Bone marrow (tissue), 2 donors: Measurements from ENCODE around the gene ADGRV1.
"Not testable (repeated sequence)": the region's sequence is repeated elsewhere in the genome, so short reads cannot be mapped to it uniquely, and the experiment has no call there.

ENCODE experiments used
- DNase-seq, 2 donors: peaks; one replicate each; lab custom pipeline; 2025; lab: John Stamatoyannopoulos, UW

Gene ADGRV1

DNA sequence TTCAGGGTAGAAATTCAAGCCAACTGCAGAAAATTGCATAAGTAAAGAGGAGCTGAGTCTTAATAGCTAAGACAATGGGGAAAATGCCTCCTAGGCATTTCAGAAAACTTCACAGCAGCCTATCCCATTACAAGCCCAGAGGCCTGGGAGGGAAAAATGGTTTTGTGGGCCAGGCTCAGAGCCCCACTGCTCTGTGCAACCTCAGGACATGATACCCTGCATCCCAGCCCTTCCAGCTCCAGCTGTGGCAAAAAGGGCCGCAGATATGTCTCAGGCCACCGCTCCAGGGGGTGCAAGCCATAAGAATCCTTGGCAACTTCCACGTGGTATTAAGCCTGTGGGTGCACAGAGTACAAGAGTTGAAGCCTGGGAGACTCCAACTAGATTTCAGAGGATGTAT is 437.5 kb downstream of the ADGRV1 start:
- DNase-seq = no peak

DNA sequence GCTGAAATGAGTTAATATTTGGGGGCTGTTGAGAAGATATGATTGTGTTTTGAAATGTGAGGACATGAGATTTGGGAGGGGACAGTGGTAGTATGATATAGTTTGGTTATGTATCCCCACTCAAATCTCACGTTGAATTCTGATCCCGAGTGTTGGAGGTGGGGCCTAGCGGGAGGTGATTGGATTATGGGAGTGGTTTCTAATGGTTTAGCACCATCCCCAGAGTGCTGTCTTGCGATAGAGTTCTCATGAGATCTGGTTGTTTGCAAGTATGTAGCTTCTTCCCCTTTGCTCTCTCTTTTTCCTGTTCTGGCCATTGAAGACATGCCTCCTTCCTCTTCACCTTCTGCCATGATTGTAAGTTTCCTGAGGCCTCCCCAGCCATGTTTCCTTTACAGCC is 438.5 kb downstream of the ADGRV1 start:
- no peak for DNase-seq

DNA sequence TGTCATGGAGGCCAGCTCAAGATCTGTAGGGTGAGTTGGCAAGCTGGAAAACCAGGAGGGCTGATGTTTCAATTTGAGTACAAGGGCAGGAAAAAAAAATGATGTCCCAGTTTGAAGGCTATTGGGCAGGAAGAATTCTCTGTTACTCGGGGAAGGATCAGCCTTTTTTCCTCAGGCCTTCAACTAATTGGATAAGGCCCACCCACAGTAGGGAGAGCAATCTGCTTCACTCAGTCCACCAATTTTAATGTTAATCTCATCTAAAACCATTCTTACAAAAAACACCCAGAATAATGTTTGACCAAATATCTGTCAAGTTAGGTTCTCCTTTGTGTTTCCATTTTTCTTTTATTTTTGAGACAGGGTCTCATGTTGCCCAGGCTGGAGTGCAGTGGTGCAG is 442.1 kb downstream of the ADGRV1 start:
- no peak for DNase-seq

DNA sequence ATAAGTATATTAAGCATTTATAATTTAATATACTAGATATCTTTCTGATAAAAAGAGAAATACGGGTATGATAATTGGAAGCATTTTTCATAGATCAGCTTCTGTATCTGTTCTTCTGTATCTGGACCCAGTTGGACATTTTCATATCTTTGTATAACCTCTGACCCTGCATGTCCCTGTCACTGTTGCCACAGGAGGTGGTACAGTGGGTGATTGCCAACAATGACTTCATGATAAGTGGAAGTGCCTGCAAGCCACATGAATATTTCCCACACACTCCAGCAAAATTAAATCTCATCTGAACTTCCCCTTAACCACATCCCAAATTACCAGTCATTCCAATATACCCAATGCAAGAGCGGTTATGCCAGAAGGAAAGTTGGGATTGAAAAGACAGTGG is 448.1 kb downstream of the ADGRV1 start:
- no peak for DNase-seq

DNA sequence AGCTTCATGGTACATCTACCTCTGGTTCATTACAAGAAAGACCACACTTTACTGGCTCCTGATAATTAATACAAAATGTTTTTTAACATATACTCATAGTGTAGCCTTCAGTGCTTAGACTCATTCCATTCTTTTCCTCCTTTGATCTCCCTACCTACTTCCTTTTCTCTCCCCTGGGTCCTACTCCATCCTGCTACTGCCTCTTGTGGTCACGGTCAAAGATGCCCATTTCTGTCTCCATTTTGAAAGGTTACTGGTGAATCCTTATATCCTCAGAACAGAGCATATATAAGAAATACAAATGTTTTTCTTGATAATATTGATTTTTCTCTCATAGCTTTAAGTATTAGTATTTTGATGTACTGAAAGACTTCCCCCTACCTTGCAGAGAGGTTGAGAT is 448.7 kb downstream of the ADGRV1 start:
- no peak for DNase-seq

DNA sequence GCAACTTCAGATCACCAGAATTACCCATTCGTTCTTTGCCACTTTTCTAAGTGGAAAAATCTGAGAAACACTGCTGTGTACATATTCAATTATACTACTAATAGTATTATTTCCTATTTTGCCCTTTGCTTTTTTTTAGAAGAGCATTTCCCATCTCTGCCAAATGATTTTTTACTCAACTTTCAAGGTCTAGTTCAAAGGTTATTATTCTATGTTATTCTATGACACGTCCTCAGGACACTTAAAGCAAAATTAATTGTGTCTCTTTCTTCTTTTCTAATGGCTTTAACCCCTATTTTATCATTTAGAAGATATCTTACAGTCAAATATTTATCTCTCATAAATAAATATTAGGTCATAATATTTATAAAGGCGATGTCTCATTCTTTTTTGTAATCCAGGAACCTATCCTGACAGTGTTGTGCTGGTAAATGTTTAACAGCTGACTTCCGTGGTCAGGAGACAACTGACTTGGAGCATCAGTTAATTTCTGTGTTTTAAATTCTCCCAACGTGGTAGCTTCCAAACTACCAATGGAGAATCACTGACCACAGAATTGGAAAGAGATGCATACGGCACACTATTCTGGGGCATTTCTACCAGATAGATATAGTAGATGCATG is 449.3 kb downstream of the ADGRV1 start:
- DNase-seq = no peak

DNA sequence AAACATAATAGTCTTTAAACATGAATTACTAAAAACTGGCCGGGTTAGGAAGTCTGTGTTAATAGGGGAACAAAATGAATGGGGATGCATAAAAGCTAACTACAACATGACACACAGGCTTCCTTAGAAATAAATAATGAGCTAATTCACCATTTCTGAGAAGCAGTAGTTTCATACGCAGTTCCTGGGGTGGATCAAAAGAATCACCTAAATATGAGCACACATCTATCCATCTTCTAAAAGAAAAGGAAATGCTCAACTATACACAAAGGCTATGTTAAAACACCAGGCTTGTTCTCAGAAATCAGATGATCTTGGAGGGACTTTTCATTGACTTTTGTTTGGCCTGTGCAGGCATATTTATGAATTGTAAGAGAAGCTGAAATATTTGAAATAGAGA is 451.5 kb downstream of the ADGRV1 start:
- DNase-seq = no peak

DNA sequence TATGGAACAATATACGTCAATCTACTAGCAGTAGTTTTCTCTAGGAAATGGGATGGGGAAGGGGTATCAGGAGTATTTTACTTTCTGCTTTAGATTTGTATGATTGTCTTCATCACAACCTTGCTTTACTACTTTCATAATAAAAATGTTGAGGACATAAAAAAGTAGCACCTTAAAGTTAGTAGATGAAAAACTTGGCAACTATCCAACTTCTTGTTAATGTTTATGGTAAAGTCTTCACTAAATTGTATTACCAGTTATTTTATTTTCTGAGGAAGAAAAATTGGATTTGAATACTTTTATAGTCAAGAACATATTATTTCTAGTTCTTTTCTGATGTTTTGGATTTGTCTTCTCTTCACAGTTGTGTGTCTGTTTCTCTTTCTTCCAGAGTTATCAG is 452.4 kb downstream of the ADGRV1 start:
- no peak for DNase-seq

DNA sequence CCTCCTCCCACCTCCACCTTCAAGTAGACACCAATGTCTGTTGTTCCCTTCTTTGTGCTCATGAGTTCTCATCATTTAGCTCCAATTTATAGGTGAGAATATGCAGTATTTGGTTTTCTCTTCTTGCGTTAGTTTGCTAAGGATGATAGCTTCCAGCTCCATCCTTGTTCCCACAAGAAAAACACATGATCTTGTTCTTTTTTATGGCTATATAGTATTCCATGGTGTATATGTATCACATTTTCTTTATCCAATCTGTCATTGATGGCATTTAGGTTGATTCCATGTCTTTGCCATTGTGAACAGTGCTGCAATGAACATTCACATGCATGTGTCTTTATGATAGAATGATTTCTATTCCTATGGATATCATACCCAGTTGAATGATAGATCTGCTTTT is 454.3 kb downstream of the ADGRV1 start:
- not testable (repeated sequence) for DNase-seq

DNA sequence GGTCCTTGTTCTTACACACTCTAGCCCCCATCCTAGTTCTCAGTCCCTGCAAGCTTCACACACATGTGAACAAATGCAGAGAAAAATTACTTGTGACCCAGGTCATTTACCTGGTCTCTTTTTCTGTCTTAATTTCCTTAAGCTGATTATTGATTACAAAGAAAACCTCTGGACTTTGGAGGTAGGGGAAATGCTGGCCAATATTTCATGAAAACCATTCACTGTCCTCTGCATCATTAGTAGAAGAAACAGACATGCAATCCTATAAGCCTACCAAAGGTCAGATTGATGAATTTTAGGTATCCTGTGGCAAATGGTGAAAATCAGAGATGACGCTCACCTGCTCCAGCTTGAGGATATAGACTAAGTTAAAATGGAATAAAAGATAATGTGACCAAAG is 457.7 kb downstream of the ADGRV1 start:
- DNase-seq = no peak

DNA sequence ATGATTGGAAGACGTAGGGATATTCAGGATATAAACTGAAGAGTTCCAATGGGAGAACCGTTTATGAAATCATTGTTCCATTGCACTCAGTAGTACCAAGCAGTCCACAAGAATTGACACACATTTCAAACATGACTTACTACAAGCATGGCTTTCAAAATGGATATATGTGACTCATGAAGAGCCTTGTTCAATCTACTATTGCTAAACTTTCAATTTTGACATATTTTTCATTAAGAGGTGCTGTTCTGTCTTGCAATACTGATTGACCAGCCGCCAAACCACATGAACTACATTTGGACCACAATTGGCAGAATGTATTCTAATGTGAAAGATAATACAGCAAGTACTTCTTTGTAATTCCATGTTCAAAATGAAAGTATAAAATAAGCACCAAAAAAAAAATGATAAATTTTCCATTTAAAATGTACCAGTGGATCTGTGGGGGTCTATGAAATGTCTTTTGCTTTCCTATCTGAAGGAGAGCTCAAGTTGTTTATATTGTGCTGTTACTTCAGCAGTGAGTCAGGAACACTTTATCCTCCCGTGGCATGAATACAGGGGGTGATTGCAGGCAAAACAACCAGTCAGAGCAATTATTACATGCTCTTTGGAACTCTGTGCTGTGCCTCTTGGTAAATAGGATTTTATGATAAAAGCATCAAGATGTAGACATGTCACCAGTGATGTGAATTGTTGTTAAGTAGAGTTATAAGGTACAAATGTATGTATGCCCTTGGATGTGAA is 458.5 kb downstream of the ADGRV1 start:
- no peak for DNase-seq

DNA sequence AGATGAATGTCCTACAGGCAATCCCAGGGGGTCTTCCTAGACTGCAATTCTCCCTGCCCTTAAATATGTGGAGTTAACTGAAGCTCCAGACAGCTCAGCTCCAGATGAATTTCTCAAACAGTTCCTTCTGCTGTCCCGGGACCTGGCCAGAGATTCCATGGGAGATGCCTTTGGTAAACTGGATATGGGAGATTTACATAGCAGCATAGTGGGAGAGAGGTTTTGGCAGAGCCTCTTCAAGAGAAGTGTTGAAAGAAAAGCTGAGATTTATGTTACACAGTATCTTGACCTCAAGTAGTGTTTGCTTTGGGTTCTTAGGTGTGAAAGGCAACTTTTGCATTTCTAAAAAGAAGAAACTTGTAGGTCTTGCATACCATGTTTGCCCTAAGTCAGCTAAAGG is 459.6 kb downstream of the ADGRV1 start:
- no peak for DNase-seq

DNA sequence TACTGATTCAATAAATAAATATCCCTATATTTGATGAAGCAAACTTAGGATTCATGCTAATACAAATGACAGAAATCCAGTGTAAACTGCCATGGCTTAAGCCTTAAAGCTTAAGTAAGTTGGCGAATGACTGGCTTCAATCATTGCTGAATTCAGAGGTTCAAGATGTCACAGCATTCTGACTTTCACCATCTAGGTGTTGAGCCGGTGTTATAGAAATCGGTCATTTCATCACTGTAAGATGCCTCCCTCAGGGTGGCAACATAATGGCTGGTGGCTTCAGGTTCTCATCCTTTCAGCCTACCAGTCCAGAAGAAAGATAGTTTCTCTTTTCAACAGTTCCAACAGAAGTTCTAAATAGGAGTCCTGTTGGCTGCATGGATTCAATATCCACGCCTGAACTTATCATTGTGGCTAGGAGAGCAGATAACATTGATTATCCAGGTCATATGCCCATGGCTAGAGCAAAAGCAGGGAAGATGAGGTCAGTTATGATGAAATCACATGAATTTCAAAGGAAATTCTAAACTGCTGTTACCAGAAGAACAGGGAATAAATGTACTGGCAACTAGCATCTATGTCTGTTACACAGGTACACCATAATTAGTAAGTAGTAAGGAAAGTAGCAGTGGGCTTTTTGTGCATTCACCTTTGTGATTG is 460.2 kb downstream of the ADGRV1 start:
- no peak for DNase-seq

DNA sequence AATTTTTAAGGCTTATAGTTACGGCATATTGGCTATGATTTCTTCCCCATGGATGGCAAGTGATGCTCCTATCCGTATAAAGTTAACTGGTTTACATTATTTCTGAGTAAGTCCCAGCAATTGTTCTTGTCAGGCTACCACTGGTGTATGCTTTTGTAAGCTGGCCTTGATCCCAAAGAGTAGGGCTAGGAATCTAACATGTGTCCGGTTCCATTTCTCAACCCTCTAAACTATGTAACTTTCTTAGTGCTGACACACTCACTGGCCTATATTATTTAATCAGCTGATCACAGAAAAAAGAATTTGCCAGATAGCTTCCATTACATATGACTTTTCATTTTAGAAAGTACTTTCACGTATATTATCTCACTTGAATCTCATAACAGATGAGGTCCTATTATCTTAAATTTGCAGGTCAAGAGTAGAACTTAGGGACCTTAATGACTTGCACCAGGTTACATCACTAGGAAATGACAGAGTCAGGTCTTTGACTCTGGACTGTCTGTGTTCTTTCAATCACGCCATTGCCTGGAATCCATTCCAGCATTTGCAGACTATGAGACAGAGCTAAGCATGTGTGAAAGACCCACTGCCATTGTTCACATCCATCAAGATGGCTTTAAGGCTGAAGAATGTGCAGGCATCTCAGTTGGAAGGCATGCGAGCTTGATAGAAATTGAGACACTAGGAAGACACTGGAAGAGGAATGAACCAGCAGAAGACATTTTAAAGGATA is 461.6 kb downstream of the ADGRV1 start:
- DNase-seq = no peak

DNA sequence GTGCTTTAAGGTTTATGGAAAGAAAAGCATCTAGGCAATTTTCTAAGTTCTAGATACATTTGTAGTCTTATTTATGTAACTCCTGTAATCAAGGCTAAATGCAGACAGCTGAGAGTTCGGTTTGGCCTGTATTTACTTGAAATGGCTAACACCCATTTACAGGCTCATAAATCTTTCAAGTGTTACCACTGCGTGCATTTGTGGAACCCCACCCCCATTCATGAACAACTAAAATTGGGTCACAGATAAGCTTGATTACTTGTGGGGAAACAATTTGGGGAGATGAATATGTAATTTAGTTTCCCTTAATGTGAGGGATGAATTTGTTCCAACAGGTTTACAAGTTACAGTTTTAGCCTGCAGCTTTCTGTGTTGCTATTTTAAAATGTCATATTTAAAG is 463.9 kb downstream of the ADGRV1 start:
- no peak for DNase-seq

DNA sequence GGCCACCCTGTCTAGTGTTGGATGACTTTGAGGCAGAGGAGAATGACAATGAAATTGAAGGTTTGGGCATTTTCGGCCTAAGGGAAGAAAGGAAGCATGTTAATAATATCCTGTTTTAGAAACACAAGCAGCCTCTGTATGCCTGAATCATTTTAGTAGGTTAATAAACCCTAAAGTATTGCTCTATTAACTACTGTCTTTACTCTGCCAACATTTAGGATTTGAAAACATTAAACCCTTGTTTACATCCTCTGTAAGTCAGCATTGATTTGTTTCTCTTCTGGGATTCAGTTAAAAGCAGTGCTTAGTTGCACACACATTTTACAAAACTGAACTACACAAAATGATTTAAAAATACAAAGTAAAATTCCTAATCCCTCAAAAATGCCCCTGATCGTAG is 465.6 kb downstream of the ADGRV1 start:
- DNase-seq = no peak

DNA sequence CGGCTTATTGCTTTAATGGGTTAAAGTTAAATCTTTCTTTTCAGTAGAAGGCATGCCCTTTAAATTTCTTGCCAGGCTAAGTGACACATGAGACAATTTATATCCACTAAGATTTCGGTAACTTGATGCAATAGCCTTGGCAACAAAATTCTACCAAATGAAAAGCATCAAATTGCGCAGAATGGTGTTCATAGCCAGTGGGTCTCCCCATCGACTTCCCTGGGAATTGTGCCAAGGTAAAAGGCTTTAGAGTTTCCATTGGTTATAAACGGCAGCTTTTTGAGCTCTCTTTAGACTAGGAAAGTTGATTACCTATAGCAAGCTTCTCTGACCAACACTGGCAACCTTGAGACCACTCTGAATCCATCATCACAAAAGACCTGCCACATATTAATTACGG is 466.1 kb downstream of the ADGRV1 start:
- DNase-seq = no peak

DNA sequence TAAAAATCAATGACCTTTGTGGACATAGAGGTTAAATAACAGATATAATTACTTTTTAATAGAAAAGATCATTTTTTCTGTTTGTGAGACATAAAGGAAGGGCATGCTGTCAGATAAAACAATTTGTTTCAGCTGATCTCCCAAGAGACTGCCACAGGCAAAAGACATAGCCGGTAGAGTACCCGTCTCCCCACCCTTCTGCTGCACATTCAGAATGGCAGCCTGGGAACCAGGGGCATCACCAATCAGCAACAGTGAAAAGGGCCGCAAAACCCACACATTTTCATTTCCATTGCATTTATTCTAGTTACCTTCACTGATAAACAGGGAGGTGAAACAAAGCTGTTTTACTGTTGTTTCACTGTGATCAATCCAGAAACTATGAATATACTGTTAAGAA is 466.9 kb downstream of the ADGRV1 start:
- DNase-seq = no peak

DNA sequence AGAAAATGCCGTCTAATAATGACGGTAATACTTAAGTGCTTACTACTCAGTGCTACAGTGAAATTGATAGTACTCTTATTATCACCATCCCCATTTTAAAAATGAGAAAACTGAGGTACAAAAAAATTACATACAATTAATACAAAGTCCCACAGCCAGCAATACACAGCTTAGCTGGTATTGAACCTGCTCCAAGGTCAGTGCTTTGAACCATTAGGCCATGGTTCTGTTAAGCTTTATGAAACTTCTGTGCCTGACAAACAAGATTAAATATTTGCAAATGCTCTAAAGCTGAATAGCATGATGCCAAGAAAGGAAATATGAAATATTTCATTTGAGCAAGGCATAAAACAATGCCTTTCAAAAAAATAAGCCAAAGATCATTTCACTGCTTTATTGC is 467.4 kb downstream of the ADGRV1 start:
- DNase-seq = no peak

DNA sequence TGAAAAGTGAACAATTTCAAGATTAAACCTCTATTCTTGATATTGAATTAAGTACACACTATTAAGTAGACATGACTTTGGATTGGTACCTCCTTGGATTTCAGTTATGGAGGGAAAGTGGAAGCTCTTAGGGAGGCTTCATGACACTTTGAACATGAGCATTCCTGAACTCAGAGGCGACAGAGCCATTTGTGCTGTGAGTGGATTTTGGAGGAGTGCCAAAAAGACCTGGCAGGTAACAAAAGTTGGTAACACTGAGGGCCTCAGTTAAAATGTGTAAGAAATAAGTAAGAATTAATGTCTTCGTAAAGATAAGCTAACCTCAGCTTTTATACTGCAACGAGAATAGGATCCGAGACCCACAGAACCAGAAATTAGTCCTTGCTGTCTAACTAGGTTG is 467.9 kb downstream of the ADGRV1 start:
- DNase-seq = no peak

DNA sequence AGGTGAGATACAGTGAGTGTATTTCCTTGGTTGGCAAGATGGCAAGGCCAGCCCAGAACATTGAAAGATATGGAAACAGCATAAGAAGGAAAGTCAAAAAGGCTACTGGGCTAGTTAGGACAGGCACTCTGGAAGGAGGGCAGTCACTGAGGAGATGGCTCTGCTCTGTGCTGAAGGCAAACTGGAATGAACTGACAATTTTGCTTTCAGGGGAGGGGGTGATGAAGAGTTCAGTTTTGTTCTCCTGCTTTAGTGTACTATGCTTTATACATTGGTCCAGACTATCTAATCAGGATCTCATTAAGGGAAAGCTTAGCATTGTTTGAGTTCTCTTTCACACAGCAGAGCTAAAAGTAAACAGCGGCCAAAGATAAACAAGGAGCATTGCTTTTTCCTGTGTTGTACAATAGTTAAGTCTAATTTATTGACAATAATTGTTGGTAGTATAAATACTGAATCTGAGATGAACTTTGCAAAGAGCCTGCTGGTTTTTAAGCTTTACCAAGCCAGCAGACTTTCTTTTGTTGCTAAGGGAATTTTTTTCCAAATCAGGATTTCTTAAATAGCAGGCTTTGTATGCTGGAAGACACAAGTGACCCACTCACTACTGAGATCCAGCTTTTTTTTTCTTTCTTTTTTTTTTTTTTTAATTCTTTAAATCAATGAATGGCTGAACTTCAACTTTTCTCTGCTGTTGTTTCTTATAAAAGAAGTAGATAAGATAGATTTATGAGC is 469.0 kb downstream of the ADGRV1 start:
- DNase-seq = no peak

DNA sequence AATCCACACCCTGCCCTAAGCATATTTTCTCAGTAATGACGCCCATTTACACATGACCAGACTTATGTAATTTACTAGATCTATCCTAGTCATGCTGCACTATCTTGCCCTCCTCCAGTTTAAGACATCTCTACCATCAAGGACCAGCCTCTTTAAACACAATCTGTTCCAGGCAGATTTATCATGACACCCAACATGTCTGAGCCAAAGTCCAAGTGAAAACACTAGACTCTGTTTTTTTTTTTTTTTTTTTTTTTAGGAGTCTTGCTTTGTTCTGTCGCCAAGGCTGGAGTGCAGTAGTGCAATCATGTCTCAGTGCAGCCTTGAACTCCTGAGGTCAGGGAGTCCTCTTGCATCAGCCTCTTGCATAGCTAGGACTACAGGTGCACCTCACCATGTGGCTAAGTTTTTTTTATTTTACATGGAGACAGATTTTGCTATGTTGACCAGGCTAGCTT is 469.9 kb downstream of the ADGRV1 start:
- no peak for DNase-seq
